ENCODE results near the gene UPF1. TPM values are rescaled to one million over a fixed set of nuclear protein-coding genes. Genes with fewer than 3 reads are reported as not detected.

UPF1 gene
- total RNA-seq, 1 experiment from 2014 or later: 57.1 TPM

DNA sequence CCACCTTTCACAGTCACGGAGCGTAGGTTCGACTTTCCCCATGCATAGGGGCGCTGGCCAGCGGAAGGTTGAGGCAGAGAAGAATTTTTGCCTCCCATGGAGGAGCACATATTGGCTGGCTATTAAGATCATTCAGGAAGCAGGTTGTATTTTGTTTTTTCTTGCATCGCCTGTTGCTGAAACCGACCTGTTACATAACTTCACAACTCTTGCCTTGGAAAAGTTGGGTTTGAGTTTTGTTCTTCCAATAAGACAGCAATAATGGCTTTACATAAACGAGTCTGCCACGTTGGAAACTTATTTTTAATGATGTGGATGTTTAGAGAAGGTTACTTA is 1.4 kb downstream of the UPF1 start:
- H3K27ac Mint-ChIP-seq (ENCODE audit: unreplicated experiment): peak overlapping the region; percentile 87
- no peaks in the 10 kb centered on the region for H3K27me3 Mint-ChIP-seq (ENCODE audit: unreplicated experiment)
- H3K4me3 Mint-ChIP-seq (ENCODE audit: low read depth, unreplicated experiment): peak overlapping the region; percentile 91
- intact Hi-C loops (cut with micrococcal nuclease; ENCODE audit: unreplicated experiment): no loop called here
- peaks cover 28% of the 10 kb centered on the region for H3K36me3 Mint-ChIP-seq (ENCODE audit: insufficient read depth, unreplicated experiment)
- no peak for DNase-seq
- no peaks in the 10 kb centered on the region for H3K9me3 Mint-ChIP-seq (ENCODE audit: low read depth, unreplicated experiment)
- no TSS peak for BruUV-seq (replicated peaks)
- H3K4me1 Mint-ChIP-seq (ENCODE audit: low read depth, unreplicated experiment): peaks cover 15% of the 10 kb centered on the region
- CTCF ChIA-PET: interaction anchor here (1.5 kb wide), 1 partner anchor 14 kb away, joined by 3 read pairs; no protein-coding TSS in a partner anchor
- no peak for TF ChIP-seq CTCF (IDR thresholded peaks at IDR 0.05; ENCODE audit: unreplicated experiment)

DNA sequence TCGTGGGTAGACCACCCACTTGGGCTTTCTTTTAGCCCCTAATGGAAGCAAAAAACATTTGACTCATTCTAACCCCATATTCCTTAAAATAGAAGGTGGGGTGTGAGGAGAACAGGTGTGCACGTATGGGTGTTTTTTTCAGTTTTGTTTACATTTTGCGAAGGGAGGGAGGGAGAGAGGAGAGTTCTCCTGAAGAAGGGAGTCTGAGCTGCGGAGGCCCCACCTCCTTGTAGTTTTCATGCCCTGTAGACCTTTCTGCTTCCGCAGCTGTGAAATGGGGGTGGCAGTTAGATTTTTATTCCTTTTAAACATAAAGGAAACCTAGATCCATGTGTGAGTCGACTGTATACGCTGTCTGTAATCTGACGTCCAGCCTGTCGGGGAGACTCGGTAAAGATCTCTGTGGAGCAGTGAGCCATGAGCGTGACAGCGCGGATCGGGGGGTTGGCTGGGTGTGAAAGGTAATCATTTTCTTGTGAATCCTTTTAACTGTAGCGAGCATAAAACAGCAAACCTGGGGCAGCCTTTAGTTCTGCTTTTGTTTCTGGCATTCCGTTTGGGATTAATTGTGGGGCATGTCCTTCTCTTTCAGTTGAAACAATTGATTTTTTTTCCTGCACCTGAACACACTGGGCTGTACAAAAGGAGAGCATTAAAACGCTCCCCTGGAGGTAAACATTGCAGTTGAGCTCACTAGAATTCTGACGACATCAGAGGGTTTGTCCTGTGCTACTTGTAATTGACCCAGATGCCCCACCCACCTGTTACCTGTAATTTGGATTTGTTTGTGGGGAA is 2.3 kb downstream of the UPF1 start:
- intact Hi-C loops (cut with micrococcal nuclease; ENCODE audit: unreplicated experiment): no loop called here
- no peaks in the 10 kb centered on the region for H3K27me3 Mint-ChIP-seq (ENCODE audit: unreplicated experiment)
- peak; percentile 10 for DNase-seq

DNA sequence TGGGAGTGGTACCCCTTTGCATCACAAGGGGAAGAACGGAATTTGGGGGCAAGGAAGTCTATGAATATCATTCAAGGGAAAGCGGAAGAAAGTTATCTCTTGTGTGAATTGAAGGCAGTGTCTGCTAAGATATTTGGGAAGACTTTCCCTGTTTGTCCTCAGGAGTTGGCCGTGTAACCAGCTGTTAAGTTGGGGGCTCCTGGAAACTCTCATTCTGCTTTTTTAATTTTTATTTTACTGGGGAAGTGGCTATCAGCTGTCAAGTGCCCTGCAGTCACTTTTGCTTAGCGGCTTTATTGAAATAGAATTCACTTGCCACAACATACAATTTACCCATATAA is 2.9 kb downstream of the UPF1 start:
- CTCF ChIA-PET: interaction anchor here (1.3 kb wide), 1 partner anchor 12 kb away, joined by 3 read pairs; no protein-coding TSS in a partner anchor
- DNase-seq: no peak
- BruUV-seq (replicated peaks): no TSS peak
- Mint-ChIP-seq H3K4me3 (ENCODE audit: low read depth, unreplicated experiment) (peak overlapping the region; percentile 91), H3K27me3 (ENCODE audit: unreplicated experiment) (no peaks in the 10 kb centered on the region), H3K36me3 (ENCODE audit: insufficient read depth, unreplicated experiment) (peaks cover 31% of the 10 kb centered on the region), H3K9me3 (ENCODE audit: low read depth, unreplicated experiment) (no peaks in the 10 kb centered on the region), H3K27ac (ENCODE audit: unreplicated experiment) (peak overlapping the region; percentile 88), H3K4me1 (ENCODE audit: low read depth, unreplicated experiment) (peaks cover 15% of the 10 kb centered on the region)
- no peak for TF ChIP-seq CTCF (IDR thresholded peaks at IDR 0.05; ENCODE audit: unreplicated experiment)
- intact Hi-C loops (cut with micrococcal nuclease; ENCODE audit: unreplicated experiment): no loop called here

More for the DNA sequence above, 2.3 kb downstream of the UPF1 start:
- CTCF ChIA-PET: no interaction called here
- H3K9me3 Mint-ChIP-seq (ENCODE audit: low read depth, unreplicated experiment): no peaks in the 10 kb centered on the region
- peak overlapping the region; percentile 91 for H3K4me3 Mint-ChIP-seq (ENCODE audit: low read depth, unreplicated experiment)
- no peak for TF ChIP-seq CTCF (IDR thresholded peaks at IDR 0.05; ENCODE audit: unreplicated experiment)
- H3K27ac Mint-ChIP-seq (ENCODE audit: unreplicated experiment): peak overlapping the region; percentile 88
- H3K4me1 Mint-ChIP-seq (ENCODE audit: low read depth, unreplicated experiment): peaks cover 15% of the 10 kb centered on the region
- BruUV-seq (replicated peaks): no TSS peak
- peaks cover 31% of the 10 kb centered on the region for H3K36me3 Mint-ChIP-seq (ENCODE audit: insufficient read depth, unreplicated experiment)

DNA sequence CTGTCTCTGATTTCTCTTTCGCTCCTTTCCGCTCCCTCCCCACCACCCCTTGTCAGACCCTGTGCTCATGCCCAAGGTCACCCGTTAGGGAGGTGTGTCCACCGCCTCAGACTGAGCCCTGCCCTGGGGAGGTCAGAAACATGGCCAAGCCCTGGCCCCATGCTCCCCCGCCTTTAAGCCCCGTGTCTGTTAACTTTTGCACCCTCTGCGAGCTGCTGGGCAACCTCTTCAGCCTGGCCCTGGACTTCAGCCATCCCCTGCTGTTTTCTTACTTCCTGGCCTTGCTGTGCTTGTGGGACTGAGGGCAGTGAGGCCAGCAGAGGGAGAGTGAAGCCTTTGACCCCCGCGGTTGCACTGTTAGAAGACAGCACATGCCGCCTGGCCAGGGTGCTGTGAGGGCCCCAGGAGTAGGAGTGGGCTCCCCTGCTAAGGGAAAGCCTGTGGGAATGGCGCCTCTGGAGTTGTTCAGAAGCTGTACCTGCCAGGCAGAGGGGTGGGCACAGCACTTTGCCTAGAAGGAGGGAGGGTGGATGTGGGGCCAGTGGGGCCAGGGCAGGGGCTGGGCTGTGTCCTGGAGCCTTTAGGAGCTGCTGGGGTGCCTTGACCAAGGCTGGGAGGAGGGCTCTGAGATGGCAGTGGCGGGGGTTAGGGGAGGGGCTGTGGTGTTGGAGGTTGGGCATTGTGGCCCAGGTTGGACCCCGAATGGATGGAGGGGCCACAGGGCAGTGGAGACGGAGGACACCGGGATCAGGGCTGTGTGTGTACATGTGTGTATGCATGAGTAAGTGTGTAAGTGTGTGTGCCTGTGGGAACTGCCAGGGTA is 7.9 kb downstream of the UPF1 start:
- BruUV-seq (replicated peaks): no TSS peak
- Mint-ChIP-seq H3K27me3 (ENCODE audit: unreplicated experiment) (no peaks in the 10 kb centered on the region), H3K4me3 (ENCODE audit: low read depth, unreplicated experiment) (no peak overlapping the region), H3K9me3 (ENCODE audit: low read depth, unreplicated experiment) (no peaks in the 10 kb centered on the region), H3K4me1 (ENCODE audit: low read depth, unreplicated experiment) (peaks cover 27% of the 10 kb centered on the region), H3K36me3 (ENCODE audit: insufficient read depth, unreplicated experiment) (peaks cover 14% of the 10 kb centered on the region), H3K27ac (ENCODE audit: unreplicated experiment) (no peak overlapping the region)
- CTCF ChIA-PET: no interaction called here
- DNase-seq: no peak
- intact Hi-C loops (cut with micrococcal nuclease; ENCODE audit: unreplicated experiment): no loop called here
- TF ChIP-seq CTCF (IDR thresholded peaks at IDR 0.05; ENCODE audit: unreplicated experiment): no peak
